HepG2 (cell line): Measurements from ENCODE around the gene MON1A. TPM values are rescaled to one million over a fixed set of nuclear protein-coding genes. Genes with fewer than 3 reads are reported as not detected.
A peak's percentile ranks its signal among the peaks of the same experiment; 100 is the strongest.

Source experiments
- ATM ChIP-seq: fragments of 450-650 bp; IDR thresholded peaks from 2 replicates; pipeline ENCODE4 v1.7.1; 2017; ENCODE audit warnings: mild to moderate bottlenecking, borderline replicate concordance
- DRAP1 ChIP-seq: IDR thresholded peaks from 2 replicates; pipeline ENCODE4 v1.6.1; 2016; ENCODE audit warnings: missing genetic modification reagents, missing compliant biosample characterization
- HDAC1 ChIP-seq: sonication (generic); formaldehyde crosslinking; IDR thresholded peaks from 2 replicates; pipeline ENCODE4 v1.5.1; 2020; ENCODE audit warnings: mild to moderate bottlenecking, missing genetic modification reagents
- HMG20B ChIP-seq: conservative IDR thresholded peaks from 2 replicates; pipeline ENCODE4 v1.6.1; 2016; ENCODE audit warnings: missing genetic modification reagents, missing compliant biosample characterization
- HNF1B ChIP-seq: sonication (generic); formaldehyde crosslinking; IDR thresholded peaks from 2 replicates; pipeline ENCODE4 v1.5.1; 2020; ENCODE audit warnings: mild to moderate bottlenecking, moderate library complexity, missing genetic modification reagents
- HOXA3 ChIP-seq: sonication (generic); formaldehyde crosslinking; IDR thresholded peaks from 2 replicates; pipeline ENCODE4 v1.5.0; 2020; ENCODE audit warnings: missing genetic modification reagents
- IRF1 ChIP-seq: sonication (generic); formaldehyde crosslinking; IDR thresholded peaks from 2 replicates; pipeline ENCODE4 v1.4.0; 2020; ENCODE audit warnings: low read depth, mild to moderate bottlenecking, missing genetic modification reagents
- KLF11 ChIP-seq: IDR thresholded peaks from 2 replicates; pipeline ENCODE4 v1.6.1; 2016; ENCODE audit warnings: missing compliant biosample characterization
- MAFG ChIP-seq: sonication (generic); formaldehyde crosslinking; IDR thresholded peaks from 2 replicates; pipeline ENCODE4 v1.5.1; 2020; ENCODE audit warnings: mild to moderate bottlenecking, missing genetic modification reagents
- MLX ChIP-seq: IDR thresholded peaks from 2 replicates; pipeline ENCODE4 v1.6.1; 2016
- NR2C2 ChIP-seq: sonication (generic); formaldehyde crosslinking; IDR thresholded peaks from 2 replicates; pipeline ENCODE4 v1.4.0; 2020; ENCODE audit warnings: missing genetic modification reagents, mild to moderate bottlenecking, moderate library complexity, borderline replicate concordance
- PHF8 ChIP-seq: sonication (generic); formaldehyde crosslinking; IDR thresholded peaks from 2 replicates; pipeline ENCODE4 v1.5.0; 2020; ENCODE audit warnings: missing genetic modification reagents
- RCOR2 ChIP-seq: IDR thresholded peaks from 2 replicates; pipeline ENCODE4 v1.6.1; 2016; ENCODE audit warnings: missing biosample characterization, missing genetic modification reagents
- SCMH1 ChIP-seq: sonication (generic); formaldehyde crosslinking; IDR thresholded peaks from 2 replicates; pipeline ENCODE4 v1.9.0; 2021; ENCODE audit warnings: missing genetic modification reagents, mild to moderate bottlenecking, borderline replicate concordance
- THYN1 ChIP-seq: sonication (generic); formaldehyde crosslinking; IDR thresholded peaks from 2 replicates; pipeline ENCODE4 v1.8.1; 2023; ENCODE audit warnings: low read depth, mild to moderate bottlenecking, moderate library complexity, missing genetic modification reagents, borderline replicate concordance
- ZNF143 ChIP-seq: sonication (generic); formaldehyde crosslinking; IDR thresholded peaks from 2 replicates; pipeline ENCODE4 v1.4.0; 2020; ENCODE audit warnings: missing genetic modification reagents
- ZNF331 ChIP-seq: sonication (generic); formaldehyde crosslinking; IDR thresholded peaks from 2 replicates; pipeline ENCODE4 v1.4.0; 2020; ENCODE audit warnings: missing genetic modification reagents
- ZNF512 ChIP-seq: sonication (generic); formaldehyde crosslinking; IDR thresholded peaks from 2 replicates; pipeline ENCODE4 v1.4.0; 2020; ENCODE audit warnings: mild to moderate bottlenecking, missing genetic modification reagents
- ZNF512B ChIP-seq: sonication (generic); formaldehyde crosslinking; IDR thresholded peaks from 2 replicates; pipeline ENCODE4 v1.5.1; 2020; ENCODE audit warnings: missing genetic modification reagents, mild to moderate bottlenecking, borderline replicate concordance
- ZNF580 ChIP-seq: IDR thresholded peaks from 2 replicates; pipeline ENCODE4 v1.6.1; 2016; ENCODE audit warnings: low read depth, borderline replicate concordance
- ZSCAN29 ChIP-seq: sonication (generic); formaldehyde crosslinking; conservative IDR thresholded peaks from 2 replicates; pipeline ENCODE4 v1.4.0; 2020; ENCODE audit warnings: mild to moderate bottlenecking, missing genetic modification reagents
- polyA plus RNA-seq, 8 experiments: library from polyadenylated mRNA; depleted of rRNA in 3 of 8; stranded (reverse) in 7 of 8; unstranded in 1 of 8; fragments of >200 nt; fragmentation: Illumina TruSeq in 4 of 8; extraction: Trizol in 4 of 8; gene quantifications; 2 replicates each; pipeline versions ENCODE4 v1.2.1 to v1.2.3, GENCODE V29; 2011 to 2016; ENCODE audit warnings: low read depth in 4 of 8, missing spikeins in 1 of 8, mixed read lengths in 1 of 8; ENCODE audit not compliant: insufficient read depth in 1 of 8
- total RNA-seq, 5 experiments: library from RNA; depleted of rRNA; stranded (reverse); fragments of >200 nt; fragmentation: Illumina TruSeq; extraction: Trizol; gene quantifications; 2 replicates each; pipeline ENCODE4 v1.2.3, GENCODE V29; 2016; ENCODE audit warnings: low read depth in 1 of 5

MON1A gene
- total and polyA plus RNA-seq, 2 of the 13 experiments (the other 11 are each of a cell fraction or from before 2014, with no cell fraction given): 4.6 to 9.0 TPM

GRCh38 chr3:49903451-49904424 lies 25.9 kb downstream of the MON1A start, which contains the start of gene MST1R (continued):
- TF ChIP-seq ZNF512B (CRISPR knock-in tag): no peak
- TF ChIP-seq DRAP1: 0 out of 2 replicates have a peak, but pooled peaks have one; percentile 14
- no peak for TF ChIP-seq RCOR2 (CRISPR knock-in tag)
- no peak for TF ChIP-seq ZNF143
- TF ChIP-seq ZNF512 (CRISPR knock-in tag): no peak
- no peak for TF ChIP-seq NR2C2 (CRISPR knock-in tag)
- no peak for TF ChIP-seq HDAC1 (CRISPR knock-in tag)
- TF ChIP-seq SCMH1: no peak
- no peak for TF ChIP-seq ZNF580 (CRISPR knock-in tag)
- no peak for TF ChIP-seq KLF11 (CRISPR knock-in tag)
- TF ChIP-seq THYN1 (CRISPR knock-in tag): no peak
- TF ChIP-seq PHF8 (CRISPR knock-in tag): peak; percentile 56; the same call in 1 of the 2 replicates
- no peak; the same call in 1 of the 2 replicates for TF ChIP-seq HOXA3 (CRISPR knock-in tag)
- no peak for TF ChIP-seq ZSCAN29 (CRISPR knock-in tag)
- no peak for TF ChIP-seq IRF1
- TF ChIP-seq ATM: no peak
- no peak for TF ChIP-seq ZNF331 (CRISPR knock-in tag)
- no peak for TF ChIP-seq MAFG (CRISPR knock-in tag)
- TF ChIP-seq HMG20B: no peak
- no peak for TF ChIP-seq MLX (CRISPR knock-in tag)
- peak; percentile 26; the same call in 1 of the 2 replicates for TF ChIP-seq HNF1B (CRISPR knock-in tag)
